HUES48 (cell line): ENCODE results near the gene CDK2AP2.

Source experiments
- H3K27ac ChIP-seq: one replicate; pipeline ENCODE4 v1.7.0; 2013; ENCODE audit warnings: low read depth, low read length, inconsistent platforms
- H3K27me3 ChIP-seq: 2 replicates; pipeline ENCODE4 v1.6.1; 2013; ENCODE audit warnings: mild to moderate bottlenecking, low read length; ENCODE audit not compliant: control insufficient read depth, insufficient read depth
- H3K36me3 ChIP-seq: 2 replicates; pipeline ENCODE4 v1.6.1; 2013; ENCODE audit warnings: low read length; ENCODE audit not compliant: control insufficient read depth, insufficient read depth
- H3K4me1 ChIP-seq: 2 replicates; pipeline ENCODE4 v1.6.1; 2013; ENCODE audit warnings: mild to moderate bottlenecking, low read length; ENCODE audit not compliant: control insufficient read depth, insufficient read depth
- H3K4me3 ChIP-seq: 2 replicates; pipeline ENCODE4 v1.5.1; 2013; ENCODE audit warnings: mild to moderate bottlenecking, low read depth, low read length
- H3K9ac ChIP-seq: 2 replicates; pipeline ENCODE4 v1.6.1; 2013; ENCODE audit warnings: mild to moderate bottlenecking, low read depth, low read length, moderate library complexity
- H3K9me3 ChIP-seq: 2 replicates; pipeline ENCODE4 v1.6.1; 2013; ENCODE audit warnings: low read length; ENCODE audit not compliant: control insufficient read depth, insufficient read depth

CDK2AP2 gene

DNA sequence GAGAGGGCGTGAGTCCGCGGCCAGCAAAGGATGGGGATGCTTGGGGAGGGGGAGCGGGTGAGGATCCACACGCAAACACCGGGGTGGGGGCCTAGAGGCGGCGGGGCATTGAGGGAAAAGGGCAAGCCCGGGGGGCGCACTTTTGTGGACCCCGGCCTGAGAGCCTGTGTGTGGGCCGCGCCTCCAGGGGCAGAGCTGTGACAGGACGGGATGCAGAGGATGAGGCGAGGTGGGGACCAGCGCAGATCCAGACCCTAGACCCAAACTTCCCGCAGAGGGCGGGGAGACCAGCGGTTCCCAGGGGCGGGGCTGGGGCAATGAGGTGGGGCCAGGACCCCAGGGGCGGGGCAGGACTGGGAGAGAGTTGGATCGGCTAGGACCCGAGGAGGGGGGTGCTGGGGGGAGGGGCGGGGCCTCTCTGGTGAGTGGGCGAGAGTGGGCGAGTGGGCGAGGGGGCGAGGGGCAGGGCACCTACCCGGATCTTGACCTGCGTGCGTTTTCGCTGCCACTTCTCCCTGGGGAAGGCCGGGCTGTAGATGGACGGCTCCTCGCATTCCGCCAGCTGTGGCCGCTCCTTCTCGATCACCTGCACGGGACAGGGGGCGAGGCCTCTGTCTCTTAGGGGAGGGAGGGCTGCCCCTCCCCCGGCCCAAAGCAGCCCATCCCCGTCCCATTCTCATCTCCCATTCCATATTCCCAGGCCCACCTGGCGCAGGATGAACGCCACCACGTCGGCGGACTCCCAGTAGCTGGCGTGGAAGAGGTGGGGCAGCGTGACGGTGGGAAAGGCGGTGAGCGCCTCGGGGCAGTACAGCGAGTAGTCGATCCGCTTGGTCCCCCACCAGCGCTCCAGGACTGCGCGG is 13.4 kb downstream of the CDK2AP2 start:
- H3K4me3 ChIP-seq: no peak overlapping the region
- H3K4me1 ChIP-seq: no peaks in the 10 kb centered on the region
- no peak overlapping the region for H3K9ac ChIP-seq
- peaks cover 59% of the 10 kb centered on the region for H3K36me3 ChIP-seq
- H3K9me3 ChIP-seq: no peaks in the 10 kb centered on the region
- H3K27ac ChIP-seq: no peak overlapping the region
- H3K27me3 ChIP-seq: no peaks in the 10 kb centered on the region

DNA sequence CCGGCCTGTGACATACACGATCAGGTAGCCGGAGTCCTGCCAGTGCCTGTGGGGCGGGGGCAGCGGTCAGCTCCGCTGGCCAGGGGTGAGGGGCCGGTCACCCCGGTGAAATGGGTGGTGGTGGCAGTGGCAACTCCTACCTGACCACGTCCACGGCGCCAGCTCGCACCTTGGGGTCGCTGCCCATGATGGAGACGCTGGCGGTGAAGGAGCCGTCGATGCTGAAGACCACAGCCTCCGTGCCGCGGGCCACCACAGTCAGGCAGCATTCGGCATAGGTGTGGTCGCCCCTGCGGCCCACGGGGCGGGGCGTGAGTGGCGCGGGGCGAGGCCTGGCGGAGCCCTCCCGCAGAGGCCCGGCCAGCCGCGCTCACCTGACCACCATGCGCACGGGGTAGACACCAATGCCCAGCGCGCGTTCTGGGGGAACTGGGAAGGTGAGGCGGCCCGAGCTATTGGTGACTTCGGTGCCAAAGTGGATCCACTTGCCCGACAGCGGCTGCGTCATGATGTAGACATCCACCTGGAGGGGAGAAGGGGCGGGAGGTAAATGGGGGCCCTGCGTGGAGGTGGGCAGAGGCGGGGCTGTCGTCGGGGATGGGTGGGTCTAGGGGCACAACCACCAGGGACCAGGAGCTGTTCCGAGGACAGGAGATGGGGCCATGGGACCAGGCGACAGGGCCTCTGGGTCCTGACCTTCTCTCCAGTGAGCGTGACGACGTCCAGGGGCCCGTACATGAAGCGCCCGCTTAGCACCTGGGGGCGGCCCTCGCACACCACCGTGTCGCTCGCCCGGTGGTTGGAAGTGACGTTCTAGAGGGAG is 14.2 kb downstream of the CDK2AP2 start:
- H3K9me3 ChIP-seq: no peaks in the 10 kb centered on the region
- H3K36me3 ChIP-seq: peaks cover 60% of the 10 kb centered on the region
- H3K4me1 ChIP-seq: no peaks in the 10 kb centered on the region
- no peak overlapping the region for H3K4me3 ChIP-seq
- H3K9ac ChIP-seq: no peak overlapping the region
- no peak overlapping the region for H3K27ac ChIP-seq
- no peaks in the 10 kb centered on the region for H3K27me3 ChIP-seq

DNA sequence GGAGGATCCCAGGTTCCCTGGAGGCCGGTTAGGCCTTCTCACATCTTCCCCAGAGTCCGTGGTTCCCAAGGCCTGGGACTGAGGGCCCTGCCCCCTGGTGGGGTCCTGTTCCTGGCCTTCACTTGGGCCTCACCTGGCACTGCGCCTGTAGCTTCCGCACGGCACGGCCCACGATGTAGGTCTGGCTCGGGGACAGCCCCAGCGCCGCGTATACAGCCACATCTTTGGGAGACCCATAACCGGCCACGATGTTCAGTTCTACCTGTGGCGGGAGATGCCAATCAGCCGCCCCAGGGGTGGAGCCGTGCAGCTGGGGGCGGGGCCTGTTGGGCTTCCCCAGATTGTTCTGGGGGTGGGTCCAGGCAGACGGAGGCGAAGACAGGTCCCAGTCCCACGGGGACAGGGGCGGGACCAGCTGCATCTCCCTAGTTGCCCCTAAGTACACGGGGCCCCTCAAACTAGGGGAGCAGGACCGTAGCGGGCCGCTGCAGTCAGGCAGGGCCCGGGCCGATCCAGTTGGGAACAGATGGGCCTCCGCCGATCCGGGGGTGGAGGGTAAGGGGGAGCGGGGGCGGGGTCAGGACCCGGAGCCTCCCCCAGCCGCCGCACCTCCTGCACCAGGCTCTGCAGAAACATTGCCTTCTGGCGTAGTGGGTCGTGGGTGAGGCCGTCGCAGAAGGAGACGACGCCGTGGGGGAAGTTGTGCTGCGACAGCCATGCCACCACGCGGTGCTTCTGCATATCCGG is 15.0 kb downstream of the CDK2AP2 start:
- H3K9me3 ChIP-seq: no peaks in the 10 kb centered on the region
- no peak overlapping the region for H3K4me3 ChIP-seq
- no peaks in the 10 kb centered on the region for H3K27me3 ChIP-seq
- peaks cover 58% of the 10 kb centered on the region for H3K36me3 ChIP-seq
- no peak overlapping the region for H3K9ac ChIP-seq
- H3K4me1 ChIP-seq: no peaks in the 10 kb centered on the region
- no peak overlapping the region for H3K27ac ChIP-seq

DNA sequence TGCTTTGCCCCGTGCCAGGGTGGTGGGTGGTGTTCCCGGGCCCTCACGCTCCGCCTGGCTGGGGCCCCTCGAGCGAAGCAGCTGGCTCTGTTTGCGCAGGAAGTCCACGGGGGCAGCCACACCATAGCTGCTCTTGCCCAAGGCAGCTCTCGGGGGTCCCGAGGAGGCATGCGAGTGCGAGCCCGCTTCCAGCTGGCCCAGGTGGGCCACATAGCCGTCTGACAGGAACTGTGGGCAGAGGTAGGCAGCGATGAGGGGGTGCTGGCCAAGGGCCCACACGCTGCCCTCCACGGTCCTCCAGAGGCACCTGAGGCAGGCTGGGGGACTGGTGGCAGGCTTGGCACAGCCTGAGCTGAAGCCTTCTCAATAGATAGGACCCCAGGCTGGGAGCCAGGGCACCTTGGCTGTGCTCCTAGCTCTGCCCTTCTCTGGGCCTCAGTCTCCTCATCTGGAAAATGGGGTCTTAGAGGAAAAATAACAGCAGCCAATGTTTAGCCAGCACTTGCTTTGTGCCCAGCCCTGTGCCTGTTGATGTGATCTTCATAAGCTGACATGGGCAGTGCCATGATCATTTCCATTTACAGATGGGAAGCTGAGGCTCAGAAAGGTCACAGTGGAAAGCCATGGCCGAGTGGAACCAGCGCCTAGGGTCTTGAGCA is 15.8 kb downstream of the CDK2AP2 start:
- no peak overlapping the region for H3K4me3 ChIP-seq
- H3K36me3 ChIP-seq: peaks cover 54% of the 10 kb centered on the region
- no peaks in the 10 kb centered on the region for H3K9me3 ChIP-seq
- no peaks in the 10 kb centered on the region for H3K27me3 ChIP-seq
- H3K27ac ChIP-seq: no peak overlapping the region
- no peaks in the 10 kb centered on the region for H3K4me1 ChIP-seq
- no peak overlapping the region for H3K9ac ChIP-seq

DNA sequence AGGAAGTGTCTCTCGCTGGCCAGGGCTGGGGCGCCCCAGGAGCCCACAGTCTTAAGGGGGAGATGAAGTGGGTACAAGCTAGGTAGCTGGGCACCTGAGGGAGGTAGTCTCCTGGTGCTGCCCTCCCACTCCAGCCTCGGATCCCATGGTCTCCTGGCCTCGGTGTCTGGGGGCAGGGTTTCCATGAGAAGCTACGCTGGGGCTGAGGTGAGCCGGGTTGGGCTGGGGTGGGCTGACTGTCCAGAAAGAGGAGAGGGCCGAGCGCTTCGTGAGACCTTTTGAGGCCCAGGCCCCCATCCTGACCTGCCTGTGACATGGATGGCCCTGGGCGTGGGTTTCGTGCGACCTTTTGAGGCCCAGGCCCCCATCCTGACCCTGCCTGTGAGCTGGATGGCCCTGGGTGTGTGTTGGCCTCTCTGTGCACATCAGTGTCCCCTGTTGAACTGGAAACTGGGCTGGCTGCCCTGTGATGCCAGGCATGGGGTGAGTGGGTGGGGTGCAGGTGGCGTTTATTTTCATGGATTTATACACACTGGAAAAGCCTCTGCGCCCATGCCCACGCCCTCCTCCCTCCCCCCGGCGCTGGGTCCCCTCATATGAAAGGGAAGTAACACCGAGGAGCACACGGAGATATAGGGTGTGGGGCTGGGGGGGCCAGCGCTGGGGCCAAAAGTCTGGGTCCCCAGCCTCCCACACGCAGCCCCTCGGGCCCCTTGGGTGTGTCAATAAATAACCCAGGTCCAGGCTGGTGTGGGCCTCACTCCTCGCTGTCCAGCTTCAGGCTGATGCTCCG is 16.5 kb downstream of the CDK2AP2 start:
- Histone ChIP-seq H3K36me3 (peaks cover 52% of the 10 kb centered on the region), H3K4me3 (no peak overlapping the region), H3K9me3 (no peaks in the 10 kb centered on the region), H3K27ac (no peak overlapping the region), H3K9ac (no peak overlapping the region), H3K27me3 (no peaks in the 10 kb centered on the region), H3K4me1 (no peaks in the 10 kb centered on the region)

DNA sequence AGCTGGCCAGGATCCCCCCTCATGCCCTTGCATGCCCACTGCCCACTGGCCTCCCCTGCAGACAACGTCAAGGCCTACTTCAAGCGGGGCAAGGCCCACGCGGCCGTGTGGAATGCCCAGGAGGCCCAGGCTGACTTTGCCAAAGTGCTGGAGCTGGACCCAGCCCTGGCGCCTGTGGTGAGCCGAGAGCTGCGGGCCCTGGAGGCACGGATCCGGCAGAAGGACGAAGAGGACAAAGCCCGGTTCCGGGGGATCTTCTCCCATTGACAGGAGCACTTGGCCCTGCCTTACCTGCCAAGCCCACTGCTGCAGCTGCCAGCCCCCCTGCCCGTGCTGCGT is 17.3 kb downstream of the CDK2AP2 start:
- Histone ChIP-seq H3K9ac (no peak overlapping the region), H3K36me3 (peaks cover 47% of the 10 kb centered on the region), H3K27me3 (no peaks in the 10 kb centered on the region), H3K4me3 (no peak overlapping the region), H3K27ac (no peak overlapping the region), H3K4me1 (no peaks in the 10 kb centered on the region; the same call in 1 of the 2 replicates), H3K9me3 (no peaks in the 10 kb centered on the region)

DNA sequence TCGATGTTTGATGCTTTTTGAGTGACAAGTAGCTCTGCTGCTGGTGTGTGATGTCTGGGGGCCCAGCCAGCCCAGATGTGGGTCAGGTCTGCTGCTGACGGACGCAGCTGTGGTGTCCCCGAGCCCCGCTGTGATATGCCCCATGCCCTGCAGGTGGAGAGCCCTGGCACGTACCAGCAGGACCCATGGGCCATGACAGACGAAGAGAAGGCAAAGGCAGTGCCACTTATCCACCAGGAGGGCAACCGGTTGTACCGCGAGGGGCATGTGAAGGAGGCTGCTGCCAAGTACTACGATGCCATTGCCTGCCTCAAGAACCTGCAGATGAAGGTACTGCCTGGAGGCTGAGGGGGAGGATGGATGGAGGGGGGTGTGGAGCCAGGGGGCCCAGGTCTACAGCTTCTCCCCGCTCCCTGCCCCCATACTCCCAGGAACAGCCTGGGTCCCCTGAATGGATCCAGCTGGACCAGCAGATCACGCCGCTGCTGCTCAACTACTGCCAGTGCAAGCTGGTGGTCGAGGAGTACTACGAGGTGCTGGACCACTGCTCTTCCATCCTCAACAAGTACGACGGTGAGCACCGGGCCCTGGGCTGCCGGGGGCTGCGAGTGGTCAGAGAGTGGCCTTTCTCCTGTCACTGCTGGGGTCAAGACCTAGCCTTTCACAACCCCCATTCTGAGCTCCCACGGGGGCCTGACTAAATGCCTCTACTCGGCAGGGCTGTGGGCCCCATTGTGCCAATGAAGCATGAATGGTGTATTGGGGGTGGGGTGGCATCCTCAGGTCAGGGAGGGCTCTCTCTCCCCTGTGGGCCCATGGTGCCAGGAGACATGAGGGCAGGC is 17.9 kb downstream of the CDK2AP2 start:
- Histone ChIP-seq H3K9me3 (no peaks in the 10 kb centered on the region), H3K9ac (no peak overlapping the region), H3K36me3 (peaks cover 44% of the 10 kb centered on the region), H3K4me1 (no peaks in the 10 kb centered on the region; the same call in 1 of the 2 replicates), H3K27ac (no peak overlapping the region), H3K27me3 (no peaks in the 10 kb centered on the region), H3K4me3 (no peak overlapping the region)

DNA sequence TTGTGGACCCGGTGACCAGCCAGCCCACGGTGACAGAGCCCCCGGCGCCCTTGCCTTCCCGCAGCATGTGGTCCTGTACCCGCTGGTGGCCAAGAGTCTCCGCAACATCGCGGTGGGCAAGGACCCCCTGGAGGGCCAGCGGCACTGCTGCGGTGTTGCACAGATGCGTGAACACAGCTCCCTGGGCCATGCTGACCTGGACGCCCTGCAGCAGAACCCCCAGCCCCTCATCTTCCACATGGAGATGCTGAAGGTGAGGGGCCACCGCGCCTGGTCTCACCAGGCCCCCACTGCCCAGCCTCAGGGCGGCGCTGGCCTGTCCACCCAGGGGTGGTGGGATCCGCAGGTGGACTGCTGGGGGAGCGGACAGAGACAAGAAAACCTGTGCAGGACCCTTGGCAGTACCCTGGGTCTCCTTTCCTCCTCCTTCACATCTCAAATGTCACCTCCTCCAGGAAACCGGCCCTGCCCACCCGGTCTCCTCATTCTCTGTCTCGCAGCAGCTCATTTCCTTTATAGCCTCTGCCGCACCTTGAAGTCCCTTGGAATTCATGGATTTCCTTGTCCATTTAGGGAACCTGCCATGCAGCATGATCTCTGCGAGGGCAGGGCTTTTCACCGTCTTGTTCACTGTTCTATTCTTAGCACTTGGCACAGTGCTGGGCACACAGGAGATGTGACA is 18.6 kb downstream of the CDK2AP2 start:
- Histone ChIP-seq H3K4me1 (no peaks in the 10 kb centered on the region; the same call in 1 of the 2 replicates), H3K36me3 (peaks cover 43% of the 10 kb centered on the region)

DNA sequence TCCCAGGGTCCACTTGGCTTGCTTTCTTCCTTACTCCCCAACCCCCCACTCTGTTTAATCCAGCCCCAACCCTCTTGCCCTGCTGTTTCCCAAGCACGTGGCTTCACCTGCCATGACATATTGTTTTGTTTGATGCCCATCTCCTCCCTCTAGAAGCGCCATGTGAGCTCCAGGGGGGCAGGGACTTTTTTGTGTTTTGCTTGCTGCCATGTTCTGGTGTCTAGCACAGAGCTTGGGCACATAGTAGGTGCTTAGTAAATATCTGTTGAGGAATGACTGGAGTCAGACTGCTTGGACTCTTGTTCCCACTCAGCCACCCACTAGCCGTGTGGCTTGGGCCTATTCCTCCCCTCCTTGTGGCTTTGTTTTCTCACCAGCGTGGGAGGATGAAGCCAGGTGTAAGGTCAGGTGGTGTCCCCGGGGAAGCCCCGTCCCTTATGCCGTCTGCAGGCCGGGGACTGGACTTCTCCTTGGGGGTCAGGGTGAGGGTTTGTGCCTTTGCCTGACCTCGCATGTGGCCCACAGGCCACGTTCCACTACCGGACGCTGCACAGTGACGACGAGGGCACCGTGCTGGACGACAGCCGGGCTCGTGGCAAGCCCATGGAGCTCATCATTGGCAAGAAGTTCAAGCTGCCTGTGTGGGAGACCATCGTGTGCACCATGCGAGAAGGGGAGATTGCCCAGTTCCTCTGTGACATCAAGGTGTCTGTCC is 21.3 kb downstream of the CDK2AP2 start:
- no peak overlapping the region for H3K9ac ChIP-seq
- H3K4me1 ChIP-seq: no peaks in the 10 kb centered on the region; the same call in 1 of the 2 replicates
- peaks cover 8% of the 10 kb centered on the region for H3K27me3 ChIP-seq
- H3K9me3 ChIP-seq: no peaks in the 10 kb centered on the region
- no peak overlapping the region for H3K27ac ChIP-seq
- H3K4me3 ChIP-seq: no peak overlapping the region
- peaks cover 26% of the 10 kb centered on the region for H3K36me3 ChIP-seq

More for the DNA sequence above, 18.6 kb downstream of the CDK2AP2 start:
- H3K4me3 ChIP-seq: no peak overlapping the region
- no peaks in the 10 kb centered on the region for H3K9me3 ChIP-seq
- no peak overlapping the region for H3K9ac ChIP-seq
- H3K27me3 ChIP-seq: no peaks in the 10 kb centered on the region
- H3K27ac ChIP-seq: no peak overlapping the region
